ENCODE results near the gene GNE.
"Not testable (repeated sequence)": the region's sequence is repeated elsewhere in the genome, so short reads cannot be mapped to it uniquely, and the experiment has no call there.

GNE gene

DNA sequence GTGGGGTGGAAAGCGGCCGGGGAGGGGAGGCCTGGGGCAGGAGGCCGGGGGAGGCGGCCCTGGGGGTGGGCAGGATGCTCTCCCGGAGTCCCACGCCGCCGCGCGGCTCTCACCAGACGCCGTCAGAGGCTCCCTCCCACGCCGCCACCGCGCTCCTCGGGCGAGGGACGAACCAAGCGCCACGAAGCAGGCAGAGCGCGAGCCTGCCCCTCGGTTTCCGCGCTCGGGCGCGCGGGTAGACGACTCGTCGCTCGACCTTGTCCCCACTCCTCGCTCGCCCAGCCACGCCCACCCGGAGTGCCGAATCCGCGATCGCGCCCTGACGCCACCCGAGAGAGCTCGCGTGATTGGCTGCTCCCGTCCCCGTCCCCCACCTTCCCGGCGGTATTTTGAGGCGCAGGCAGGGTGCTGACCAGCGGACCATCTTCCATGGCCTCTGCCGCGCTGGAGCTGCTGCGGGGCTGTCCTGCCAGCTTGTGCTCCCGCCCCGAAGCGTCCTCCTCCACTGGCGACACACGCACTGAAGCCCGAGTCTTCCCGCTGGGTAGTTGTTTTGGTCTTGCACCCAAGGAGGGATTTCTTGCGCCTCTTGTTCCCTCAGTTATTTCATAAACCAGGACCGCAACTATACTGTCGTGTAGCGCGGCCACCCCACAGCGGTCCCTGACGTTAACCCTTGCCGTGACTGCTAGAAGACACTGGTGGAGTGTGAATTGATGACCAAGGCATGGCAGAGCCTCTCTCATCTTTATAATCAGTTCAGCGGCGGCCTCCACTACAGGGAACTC, at the start of gene GNE:
Gene GNE (minus strand): TSS at position 241 of the 788 bp plus-strand sequence. CDS start 9,093 bp downstream, outside the sequence.
- peak; percentile 85 to 86 for DNase-seq (ENCODE audit: low read depth in 2 of 2)

DNA sequence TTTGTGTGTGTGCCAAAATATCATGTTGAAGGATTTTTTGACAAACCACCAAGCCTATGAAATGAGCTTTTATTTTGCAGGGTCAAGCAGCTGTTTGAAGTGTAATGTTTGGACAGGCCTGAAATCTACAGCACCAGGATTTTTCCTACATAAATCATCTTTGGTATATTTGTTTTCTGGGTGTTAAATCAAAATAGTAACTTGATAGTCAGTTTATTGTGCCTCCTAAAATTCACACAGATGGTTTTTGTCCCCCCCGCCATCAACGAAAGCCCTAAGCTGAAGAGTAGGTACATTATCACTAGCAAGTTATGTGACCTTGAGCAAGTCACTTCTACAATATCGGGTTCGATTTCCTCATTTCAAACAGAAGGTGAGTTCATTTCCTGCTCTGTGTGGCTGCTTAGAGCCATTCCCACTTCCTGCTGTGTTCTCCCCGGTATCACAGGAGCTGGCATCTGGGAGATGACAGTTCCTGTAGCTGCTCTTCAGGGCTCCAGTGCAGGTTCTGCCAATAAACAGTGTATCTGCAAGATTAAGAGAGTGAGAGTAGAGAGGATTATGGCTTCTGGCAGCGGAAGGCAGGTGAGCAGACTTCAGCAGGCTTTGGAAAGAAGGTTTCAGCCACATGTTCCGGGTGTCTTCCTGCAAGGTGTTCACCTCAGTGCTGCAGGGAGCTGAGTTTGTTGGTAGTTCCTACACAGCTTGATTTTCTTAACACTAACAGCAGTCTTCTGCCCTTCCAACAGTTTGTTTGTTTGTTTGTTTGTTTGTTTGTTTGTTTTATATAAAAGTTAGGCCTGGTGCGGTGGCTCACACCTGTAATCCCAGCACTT, 48.4 kb upstream of the GNE start:
- no peak for DNase-seq (ENCODE audit: low read depth in 2 of 2)

- not testable (repeated sequence) for DNase-seq (ENCODE audit: low read depth in 2 of 2)
Observed at GRCh38 chr9:36304366-36304765, 46.1 kb upstream of the GNE start.

DNA sequence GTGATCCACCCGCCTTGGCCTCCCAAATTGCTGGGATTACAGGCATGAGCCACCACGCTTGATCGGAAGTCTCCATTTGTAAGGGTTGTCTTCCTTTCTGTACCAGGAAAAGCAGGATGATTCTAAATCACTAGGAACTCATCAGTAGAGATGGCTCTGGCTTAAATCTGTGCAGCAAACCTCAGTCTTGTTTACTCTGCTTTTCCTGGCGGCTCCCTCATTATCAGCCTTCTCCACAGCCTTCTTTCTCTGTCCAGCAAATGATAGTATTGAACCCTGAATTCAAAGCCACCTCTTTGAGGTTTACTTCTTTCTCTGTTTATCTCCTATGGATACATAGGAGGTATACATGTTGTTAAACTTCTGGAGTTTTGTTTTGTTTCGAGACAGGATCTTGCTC, 43.0 kb upstream of the GNE start:
- no peak for DNase-seq (ENCODE audit: low read depth in 2 of 2)

DNA sequence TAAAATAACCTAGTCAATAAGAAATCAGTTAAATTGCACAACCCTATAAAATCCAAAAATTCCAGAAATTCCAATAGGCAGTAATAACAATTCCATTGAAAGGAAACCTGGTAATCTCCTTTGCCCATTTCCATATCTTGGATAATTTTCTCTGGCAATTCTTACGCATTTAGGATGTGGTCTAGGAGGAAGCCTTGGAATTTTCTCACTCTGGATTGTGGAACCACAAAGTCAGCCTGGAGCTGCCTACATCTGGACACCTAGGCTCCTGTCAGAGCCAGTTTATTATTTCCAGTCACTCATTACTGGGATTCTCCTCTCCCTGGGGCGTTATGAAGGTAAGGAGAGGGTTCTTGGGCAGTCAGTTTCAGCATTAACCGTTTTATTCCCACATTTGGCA, 40.3 kb upstream of the GNE start:
- peak; percentile 69 to 73 for DNase-seq (ENCODE audit: low read depth in 2 of 2)

GRCh38 chr9:36297798-36298197, 39.5 kb upstream of the GNE start:
- no peak for DNase-seq (ENCODE audit: low read depth in 2 of 2)

DNA sequence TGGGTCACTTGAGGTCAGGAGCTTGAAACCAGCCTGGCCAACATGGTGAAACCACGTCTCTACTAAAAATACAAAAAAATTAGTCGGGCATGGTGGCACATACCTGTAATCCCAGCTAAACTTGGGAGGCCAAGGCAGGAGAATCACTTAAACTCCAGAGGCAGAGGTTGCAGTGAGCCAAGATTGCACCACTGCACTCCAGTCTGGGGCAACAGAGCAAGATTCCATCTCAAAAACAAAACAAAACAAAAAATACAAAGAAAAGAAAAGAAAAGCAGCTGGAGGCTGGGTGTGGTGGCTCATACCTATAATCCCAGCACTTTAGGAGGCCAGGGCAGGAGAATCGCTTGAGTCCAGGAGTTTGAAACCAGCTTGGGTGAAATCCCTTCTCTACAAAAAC, 36.7 kb upstream of the GNE start:
- DNase-seq (ENCODE audit: low read depth in 2 of 2), result not testable (repeated sequence)

DNA sequence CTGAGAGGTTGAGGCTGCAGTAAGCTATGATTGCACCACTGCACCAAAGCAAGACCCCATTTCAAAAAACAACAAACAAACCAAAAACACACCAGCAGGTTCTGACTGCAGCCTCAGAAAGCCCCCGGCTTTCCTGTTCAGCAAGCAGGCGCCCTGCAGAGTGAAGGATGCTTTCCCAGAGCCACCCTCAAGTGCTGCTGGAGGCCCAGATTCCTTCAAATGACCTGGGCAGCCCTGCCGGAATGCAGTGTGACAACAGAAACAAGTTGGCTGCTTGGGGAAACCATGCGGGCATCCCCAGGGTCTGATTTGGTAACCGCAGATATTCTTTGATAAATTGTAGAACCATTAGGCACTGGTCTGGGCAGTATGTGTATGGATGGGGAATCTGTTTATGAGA, 35.7 kb upstream of the GNE start:
- no peak for DNase-seq (ENCODE audit: low read depth in 2 of 2)

GRCh38 chr9:36293171-36293570, 34.9 kb upstream of the GNE start:
- no peak for DNase-seq (ENCODE audit: low read depth in 2 of 2)

- no peak for DNase-seq (ENCODE audit: low read depth in 2 of 2)
Observed at GRCh38 chr9:36292641-36293040, 34.4 kb upstream of the GNE start.

DNA sequence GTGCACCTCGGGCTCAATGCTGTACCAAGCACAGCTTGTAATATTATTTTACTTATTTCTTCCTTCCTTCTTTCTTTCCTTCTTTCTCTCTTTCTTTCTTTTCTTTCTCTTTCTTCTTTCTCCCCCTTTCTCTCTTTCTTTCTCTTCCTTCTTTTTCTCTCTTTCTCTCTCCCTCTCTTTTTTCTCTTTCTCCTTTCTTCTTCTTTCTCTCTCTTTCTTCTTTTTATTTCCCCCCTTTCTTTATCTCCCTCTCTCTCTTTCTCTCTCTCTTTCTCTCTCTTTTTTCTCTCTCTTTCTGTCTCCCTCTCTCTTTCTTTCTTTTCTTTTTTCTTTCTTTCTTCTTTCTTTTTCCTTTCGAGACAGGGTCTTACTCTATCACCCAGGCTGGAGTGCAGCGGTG, 32.7 kb upstream of the GNE start:
- DNase-seq (ENCODE audit: low read depth in 2 of 2), result no peak

GRCh38 chr9:36289836-36290435, 31.7 kb upstream of the GNE start:
- no peak for DNase-seq (ENCODE audit: low read depth in 2 of 2)

DNA sequence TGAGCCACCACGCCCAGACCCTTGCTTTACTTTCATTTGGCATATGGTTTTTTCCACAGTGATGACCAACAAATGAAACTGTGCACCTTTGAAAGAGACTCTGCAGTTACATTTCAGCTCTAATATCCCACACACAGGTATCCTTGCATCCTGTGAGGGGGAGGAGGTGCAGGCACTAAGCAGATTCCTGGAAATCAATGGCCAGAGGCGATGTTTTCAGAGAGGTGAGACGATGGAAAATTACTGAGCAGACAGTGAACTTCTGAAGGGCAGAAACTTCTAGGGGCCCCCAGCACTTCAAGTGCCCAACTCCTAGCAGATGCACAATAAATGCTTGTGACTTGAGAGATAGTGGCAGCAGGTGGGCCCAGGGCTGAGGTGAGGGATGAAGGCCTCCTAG, 29.8 kb upstream of the GNE start:
- DNase-seq (ENCODE audit: low read depth in 2 of 2), result no peak

DNA sequence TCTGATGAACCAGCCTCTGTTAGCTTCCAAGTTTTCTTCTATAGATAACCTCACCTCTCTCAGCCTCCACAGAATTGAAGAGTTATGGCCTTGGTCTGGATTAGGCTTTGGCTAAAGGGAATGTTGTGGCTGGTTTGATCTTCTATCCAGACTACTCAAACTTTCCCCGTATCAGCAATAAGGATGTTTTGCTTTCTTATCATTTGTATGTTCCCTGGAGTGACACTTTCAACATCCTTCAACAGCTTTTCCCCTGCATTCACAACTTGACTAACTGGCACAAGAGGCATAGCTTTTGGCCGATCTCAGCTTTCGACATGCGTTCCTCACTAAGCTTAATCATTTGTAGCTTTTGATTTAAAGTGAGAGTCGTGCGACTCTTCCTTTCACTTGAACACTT, 28.1 kb upstream of the GNE start:
- DNase-seq (ENCODE audit: low read depth in 2 of 2), result no peak

- DNase-seq (ENCODE audit: low read depth in 2 of 2), result no peak
Observed at GRCh38 chr9:36284226-36284625, 26.0 kb upstream of the GNE start.

- DNase-seq (ENCODE audit: low read depth in 2 of 2), result no peak
Observed at GRCh38 chr9:36282275-36282674, 24.0 kb upstream of the GNE start.

- no peak for DNase-seq (ENCODE audit: low read depth in 2 of 2)
Observed at GRCh38 chr9:36280989-36281388, 22.7 kb upstream of the GNE start.

DNA sequence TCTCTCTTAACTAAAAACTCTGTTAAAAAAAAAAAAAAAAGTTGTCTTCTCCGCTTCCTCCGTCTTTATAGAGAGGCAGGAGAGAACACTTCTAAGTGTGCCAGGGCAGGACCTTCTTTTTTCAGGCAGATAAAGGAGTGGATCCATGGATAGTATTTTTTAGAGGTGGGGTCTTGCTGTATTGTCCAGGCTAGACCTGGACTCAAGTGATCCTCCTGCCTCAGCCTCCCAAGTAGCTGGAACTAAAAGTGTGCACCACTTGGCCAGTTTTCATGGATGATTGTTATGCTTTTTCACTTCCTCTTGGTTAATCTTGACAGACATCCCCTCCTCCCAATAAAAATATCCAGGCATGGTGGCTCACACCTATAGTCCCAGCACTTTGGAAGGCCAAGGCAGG, 20.0 kb upstream of the GNE start:
- no peak for DNase-seq (ENCODE audit: low read depth in 2 of 2)

DNA sequence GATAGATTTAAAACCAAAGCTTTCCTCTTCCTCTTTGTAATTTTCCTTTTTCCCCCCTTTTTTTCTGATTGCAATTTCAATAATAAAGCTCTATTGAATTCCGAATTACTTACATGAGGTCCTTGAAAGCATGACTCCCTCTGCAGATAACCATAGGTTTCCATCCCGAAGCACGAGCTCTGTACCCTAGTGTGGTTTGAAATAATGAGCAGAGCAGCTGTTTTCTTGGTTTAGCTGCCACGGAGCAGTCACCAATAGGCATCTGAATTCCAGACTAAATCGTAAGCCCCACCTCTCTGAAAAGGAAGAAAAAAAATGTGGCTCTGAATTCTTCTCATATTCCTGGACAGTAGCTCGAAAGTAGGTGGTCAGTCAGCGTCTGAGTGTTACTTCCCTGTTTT, 18.5 kb upstream of the GNE start:
- DNase-seq (ENCODE audit: low read depth in 2 of 2), result peak; percentile 47 to 55

GRCh38 chr9:36276254-36276653, 18.0 kb upstream of the GNE start:
- DNase-seq (ENCODE audit: low read depth in 2 of 2), result no peak

DNA sequence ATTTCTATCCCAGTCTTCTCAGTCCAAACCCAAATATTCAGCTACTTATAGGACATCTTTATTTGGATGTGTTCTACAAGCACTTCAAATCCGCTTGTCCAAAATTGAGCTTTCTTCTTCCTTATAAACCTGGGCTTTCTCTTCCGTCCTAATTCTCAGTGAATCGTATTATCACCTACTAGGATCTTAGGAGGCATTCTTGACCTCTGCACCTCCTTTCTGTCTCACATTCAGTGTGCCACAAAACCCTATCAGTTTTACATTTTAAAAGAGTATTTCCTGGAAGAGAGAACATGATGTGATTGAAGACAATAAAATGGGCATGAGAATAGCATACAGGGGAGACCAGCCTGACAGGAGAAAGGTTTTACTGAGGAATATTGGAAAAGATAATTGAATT, 16.8 kb upstream of the GNE start:
- DNase-seq (ENCODE audit: low read depth in 2 of 2), result no peak

DNA sequence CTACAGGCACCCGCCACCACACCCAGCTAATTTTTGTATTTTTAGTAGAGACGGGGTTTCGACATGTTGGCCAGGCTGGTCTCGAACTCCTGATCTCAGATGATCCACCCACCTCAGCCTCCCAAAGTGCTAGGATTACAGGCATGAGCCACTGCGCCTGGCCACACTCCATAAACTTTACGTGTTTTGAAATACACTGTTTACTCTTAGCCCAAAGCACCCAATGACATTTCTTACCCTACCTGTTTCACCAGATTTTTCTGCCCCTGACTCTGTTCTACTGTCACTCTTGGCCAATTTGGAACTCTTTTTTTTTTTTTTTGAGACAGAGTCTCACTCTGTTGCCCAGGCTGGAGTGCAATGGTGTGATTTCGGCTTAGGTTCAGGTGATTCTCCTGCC, 15.1 kb upstream of the GNE start:
- not testable (repeated sequence) for DNase-seq (ENCODE audit: low read depth in 2 of 2)

DNA sequence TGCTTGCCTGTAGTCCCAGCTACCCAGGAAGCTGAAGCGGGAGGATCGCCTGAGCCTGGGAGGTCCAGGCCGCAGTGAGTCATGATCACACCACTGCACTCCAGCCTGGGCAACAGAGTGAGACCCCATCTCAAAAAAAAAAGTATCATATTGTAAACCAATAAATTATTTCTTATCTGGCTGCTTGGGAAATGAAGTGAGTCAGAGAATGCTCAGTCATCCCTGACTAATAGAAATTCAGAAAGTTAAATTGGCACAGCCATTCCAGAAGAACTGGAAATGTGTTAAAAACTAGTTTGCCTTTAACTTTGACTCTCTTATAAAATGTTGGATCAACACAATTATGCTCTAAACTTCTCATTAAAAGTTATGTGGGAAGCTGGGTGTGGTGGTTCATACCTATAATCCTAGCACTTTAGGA, 9.8 kb upstream of the GNE start:
- no peak for DNase-seq (ENCODE audit: low read depth in 2 of 2)
